HepG2 (cell line): ENCODE data around the gene OPRL1. TPM values are rescaled to one million over a fixed set of nuclear protein-coding genes. Genes with fewer than 3 reads are reported as not detected.

Experiments
- ATF3 ChIP-seq: sonication (generic); formaldehyde crosslinking; IDR thresholded peaks from 2 replicates; pipeline ENCODE4 v1.4.0; 2020; ENCODE audit warnings: missing genetic modification reagents
- ATF7-NPFF ChIP-seq: sonication (generic); formaldehyde crosslinking; IDR thresholded peaks from 2 replicates; pipeline ENCODE4 v1.8.1; 2023; ENCODE audit warnings: mild to moderate bottlenecking, low read depth, missing genetic modification reagents, moderate library complexity
- FOXA1 ChIP-seq, 2 experiments: fragments of 450-650 bp in 1 of 2; sonication (generic) in 1 of 2; formaldehyde crosslinking in 1 of 2; IDR thresholded peaks; 2 replicates each; pipeline versions ENCODE4 v1.4.0 to v1.6.1; 2016 to 2020; ENCODE audit warnings: missing genetic modification reagents in 1 of 2
- HNF4G ChIP-seq, 2 experiments: sonication (generic) in 1 of 2; formaldehyde crosslinking in 1 of 2; IDR thresholded peaks; 2 replicates each; pipeline versions ENCODE4 v1.4.0 to v1.6.1; 2011 to 2020; ENCODE audit warnings: borderline replicate concordance in 2 of 2, low read depth in 2 of 2, mild to moderate bottlenecking in 2 of 2, low read length in 1 of 2, missing genetic modification reagents in 1 of 2, moderate library complexity in 1 of 2
- JDP2 ChIP-seq: sonication (generic); formaldehyde crosslinking; IDR thresholded peaks from 2 replicates; pipeline ENCODE4 v1.8.1; 2022; ENCODE audit warnings: missing genetic modification reagents, borderline replicate concordance
- MBNL3 ChIP-seq: fragments of 250-450 bp; sonication (Bioruptor Pico); conservative IDR thresholded peaks from 2 replicates; pipeline ENCODE4 v1.8.0; 2022; ENCODE audit warnings: mild to moderate bottlenecking, inconsistent platforms
- PRMT3 ChIP-seq: sonication (generic); formaldehyde crosslinking; IDR thresholded peaks from 2 replicates; pipeline ENCODE4 v1.8.1; 2022; ENCODE audit warnings: low read depth, mild to moderate bottlenecking, moderate library complexity, missing genetic modification reagents, borderline replicate concordance
- RAD51 ChIP-seq: fragments of 450-650 bp; IDR thresholded peaks from 2 replicates; pipeline ENCODE4 v1.6.1; 2016; ENCODE audit warnings: borderline replicate concordance
- RBAK ChIP-seq: sonication (generic); formaldehyde crosslinking; IDR thresholded peaks from 2 replicates; pipeline ENCODE4 v1.5.1; 2020; ENCODE audit warnings: mild to moderate bottlenecking, missing genetic modification reagents
- SOX13 ChIP-seq, 3 experiments: fragments of 450-650 bp in 1 of 3; sonication (generic) in 1 of 3; formaldehyde crosslinking in 1 of 3; IDR thresholded peaks in 2 of 3; conservative IDR thresholded peaks in 1 of 3; 2 replicates each; pipeline versions ENCODE4 v1.5.0 to v1.6.1; 2016 to 2020; ENCODE audit warnings: antibody characterized with exemption in 1 of 3, mild to moderate bottlenecking in 1 of 3, missing compliant biosample characterization in 1 of 3, missing genetic modification reagents in 1 of 3, moderate library complexity in 1 of 3
- SRSF1 ChIP-seq: fragments of 200-400 bp; formaldehyde crosslinking; optimal IDR thresholded peaks from 2 replicates; pipeline ENCODE3; 2017; ENCODE audit warnings: mild to moderate bottlenecking, low read depth, low read length, moderate library complexity
- SRSF9 ChIP-seq: fragments of 200-400 bp; formaldehyde crosslinking; IDR thresholded peaks from 2 replicates; pipeline ENCODE4 v1.6.1; 2018; ENCODE audit warnings: borderline replicate concordance, mild to moderate bottlenecking, low read depth, low read length; ENCODE audit not compliant: insufficient read depth, poor library complexity, severe bottlenecking
- ZC3H13 ChIP-seq: sonication (generic); formaldehyde crosslinking; IDR thresholded peaks from 2 replicates; pipeline ENCODE4 v1.8.1; 2023; ENCODE audit warnings: mild to moderate bottlenecking, missing genetic modification reagents, moderate library complexity
- ZNF407 ChIP-seq: sonication (generic); formaldehyde crosslinking; IDR thresholded peaks from one replicate; pipeline ENCODE4 v1.5.1; 2020; ENCODE audit warnings: mild to moderate bottlenecking, missing genetic modification reagents; ENCODE audit errors: not compliant biosample characterization
- ZNF567 ChIP-seq: sonication (generic); formaldehyde crosslinking; IDR thresholded peaks from 2 replicates; pipeline ENCODE4 v1.8.1; 2023; ENCODE audit warnings: mild to moderate bottlenecking, missing genetic modification reagents, borderline replicate concordance
- ZNF570 ChIP-seq: sonication (generic); formaldehyde crosslinking; IDR thresholded peaks from 2 replicates; pipeline ENCODE4 v1.4.0; 2020; ENCODE audit warnings: mild to moderate bottlenecking, missing genetic modification reagents, borderline replicate concordance
- ZNF670 ChIP-seq: sonication (generic); formaldehyde crosslinking; IDR thresholded peaks from 2 replicates; pipeline ENCODE4 v1.8.0; 2022; ENCODE audit warnings: mild to moderate bottlenecking, missing genetic modification reagents, borderline replicate concordance
- ZNF75D ChIP-seq: sonication (generic); formaldehyde crosslinking; IDR thresholded peaks from 2 replicates; pipeline ENCODE4 v1.8.1; 2023; ENCODE audit warnings: missing genetic modification reagents, mild to moderate bottlenecking, borderline replicate concordance
- ZSCAN9 ChIP-seq: IDR thresholded peaks from 2 replicates; pipeline ENCODE4 v1.6.1; 2016; ENCODE audit warnings: borderline replicate concordance
- polyA plus RNA-seq, 8 experiments: library from polyadenylated mRNA; depleted of rRNA in 3 of 8; stranded (reverse) in 7 of 8; unstranded in 1 of 8; fragments of >200 nt; fragmentation: Illumina TruSeq in 4 of 8; extraction: Trizol in 4 of 8; gene quantifications; 2 replicates each; pipeline versions ENCODE4 v1.2.1 to v1.2.3, GENCODE V29; 2011 to 2016; ENCODE audit warnings: low read depth in 4 of 8, missing spikeins in 1 of 8, mixed read lengths in 1 of 8; ENCODE audit not compliant: insufficient read depth in 1 of 8
- total RNA-seq, 5 experiments: library from RNA; depleted of rRNA; stranded (reverse); fragments of >200 nt; fragmentation: Illumina TruSeq; extraction: Trizol; gene quantifications; 2 replicates each; pipeline ENCODE4 v1.2.3, GENCODE V29; 2016; ENCODE audit warnings: low read depth in 1 of 5

Gene OPRL1
- total and polyA plus RNA-seq, 2 of the 13 experiments (the other 11 are each of a cell fraction or from before 2014, with no cell fraction given): 0.35 to 0.71 TPM

- TF ChIP-seq ZNF407: peak; percentile 29
- 0 out of 2 replicates have a peak, but pooled peaks have one; percentile 47 for TF ChIP-seq SOX13 (IDR thresholded peaks at IDR 0.05)
- TF ChIP-seq SOX13 (CRISPR knock-in tag; conservative IDR thresholded peaks at IDR 0.05 in 1 of 2, IDR thresholded peaks at IDR 0.05 in 1 of 2): peak in 1 of 2 experiments; percentile 57; a peak in 1 of 4 replicates
- TF ChIP-seq ZNF75D (CRISPR knock-in tag): no peak
- TF ChIP-seq SRSF9: no peak
- TF ChIP-seq JDP2 (CRISPR knock-in tag): no peak
- no peak; the same call in 1 of the 2 replicates for TF ChIP-seq ZC3H13 (CRISPR knock-in tag)
- no peak for TF ChIP-seq PRMT3 (CRISPR knock-in tag)
- TF ChIP-seq ZNF670 (CRISPR knock-in tag): no peak
- TF ChIP-seq ATF3 (CRISPR knock-in tag): peak; percentile 16; the same call in 1 of the 2 replicates
- no peak for TF ChIP-seq RAD51
- 0 out of 2 replicates have a peak, but pooled peaks have one; percentile 33 for TF ChIP-seq HNF4G (IDR thresholded peaks at IDR 0.05; ENCODE audit: borderline replicate concordance, low read depth, low read length)
- no peak for TF ChIP-seq HNF4G (CRISPR knock-in tag; IDR thresholded peaks at IDR 0.05; ENCODE audit: borderline replicate concordance, low read depth)
- peak; percentile 84 for TF ChIP-seq ATF7-NPFF (CRISPR knock-in tag)
- TF ChIP-seq FOXA1 (IDR thresholded peaks at IDR 0.05): no peak
- peak; percentile 21; the same call in 1 of the 2 replicates for TF ChIP-seq FOXA1 (CRISPR knock-in tag; IDR thresholded peaks at IDR 0.05)
- no peak for TF ChIP-seq SRSF1
- no peak for TF ChIP-seq ZSCAN9 (CRISPR knock-in tag)
- no peak for TF ChIP-seq ZNF570
- TF ChIP-seq MBNL3: no peak
- no peak for TF ChIP-seq RBAK (CRISPR knock-in tag)
- no peak for TF ChIP-seq ZNF567 (CRISPR knock-in tag)
Observed at GRCh38 chr20:64041040-64041780, 38.7 kb upstream of the OPRL1 start (continued).
